ENCODE measurements around the gene NEK1. TPM values are rescaled to one million over a fixed set of nuclear protein-coding genes. Genes with fewer than 3 reads are reported as not detected.

The NEK1 gene
- total and polyA plus RNA-seq, 2 of the 8 experiments (the other 6 are each of a cell fraction or from before 2014, with no cell fraction given), result 3.9 to 11.7 TPM

GRCh38 chr4:169601016-169601771 lies 11.2 kb downstream of the NEK1 start (continued):
- TF ChIP-seq CHD7 (IDR thresholded peaks at IDR 0.05; ENCODE audit: insufficient replicate concordance, low read length), result no peak
